HepG2 (cell line): Measurements from ENCODE around the gene CSNK1D. TPM values are rescaled to one million over a fixed set of nuclear protein-coding genes. Genes with fewer than 3 reads are reported as not detected.

Source experiments
- ATF7 ChIP-seq, 2 experiments: fragments of 450-650 bp in 1 of 2; sonication (generic) in 1 of 2; formaldehyde crosslinking in 1 of 2; IDR thresholded peaks; 2 replicates each; pipeline versions ENCODE4 v1.4.0 to v1.6.1; 2016 to 2020; ENCODE audit warnings: antibody characterized with exemption in 1 of 2, mild to moderate bottlenecking in 1 of 2, missing genetic modification reagents in 1 of 2
- CBX1 ChIP-seq: IDR thresholded peaks from one replicate; pipeline ENCODE4 v1.6.1; 2016; ENCODE audit warnings: antibody characterized with exemption, low read depth
- CEBPG ChIP-seq: IDR thresholded peaks from 2 replicates; pipeline ENCODE4 v1.6.1; 2016
- HDAC1 ChIP-seq: sonication (generic); formaldehyde crosslinking; IDR thresholded peaks from 2 replicates; pipeline ENCODE4 v1.5.1; 2020; ENCODE audit warnings: mild to moderate bottlenecking, missing genetic modification reagents
- HMG20B ChIP-seq: conservative IDR thresholded peaks from 2 replicates; pipeline ENCODE4 v1.6.1; 2016; ENCODE audit warnings: missing genetic modification reagents, missing compliant biosample characterization
- HOMEZ ChIP-seq: IDR thresholded peaks from 2 replicates; pipeline ENCODE4 v1.6.1; 2016; ENCODE audit warnings: low read depth
- MATR3 ChIP-seq: sonication (generic); formaldehyde crosslinking; IDR thresholded peaks from 2 replicates; pipeline ENCODE4 v1.4.0; 2020; ENCODE audit warnings: missing genetic modification reagents
- MYPOP ChIP-seq: sonication (generic); formaldehyde crosslinking; IDR thresholded peaks from 2 replicates; pipeline ENCODE4 v1.8.1; 2023; ENCODE audit warnings: mild to moderate bottlenecking, moderate library complexity, missing genetic modification reagents
- MZF1 ChIP-seq: sonication (generic); formaldehyde crosslinking; IDR thresholded peaks from 2 replicates; pipeline ENCODE4 v1.8.1; 2023; ENCODE audit warnings: mild to moderate bottlenecking, missing genetic modification reagents, borderline replicate concordance
- NFYC ChIP-seq: IDR thresholded peaks from 2 replicates; pipeline ENCODE4 v1.6.1; 2016; ENCODE audit warnings: missing genetic modification reagents, missing compliant biosample characterization
- NRL ChIP-seq: sonication (generic); formaldehyde crosslinking; IDR thresholded peaks from 2 replicates; pipeline ENCODE4 v1.5.0; 2020; ENCODE audit warnings: missing genetic modification reagents, mild to moderate bottlenecking, moderate library complexity, borderline replicate concordance
- PAF1 ChIP-seq: IDR thresholded peaks from 2 replicates; pipeline ENCODE4 v1.6.1; 2016; ENCODE audit warnings: missing genetic modification reagents, missing compliant biosample characterization
- SOX5 ChIP-seq: IDR thresholded peaks from 2 replicates; pipeline ENCODE4 v1.6.1; 2016; ENCODE audit warnings: borderline replicate concordance
- ZBTB8A ChIP-seq: sonication (generic); formaldehyde crosslinking; IDR thresholded peaks from 2 replicates; pipeline ENCODE4 v1.4.0; 2020; ENCODE audit warnings: mild to moderate bottlenecking, low read depth, missing genetic modification reagents, borderline replicate concordance
- ZNF256 ChIP-seq: sonication (generic); formaldehyde crosslinking; conservative IDR thresholded peaks from 2 replicates; pipeline ENCODE4 v1.4.0; 2020; ENCODE audit warnings: missing genetic modification reagents
- ZNF432 ChIP-seq: sonication (generic); formaldehyde crosslinking; IDR thresholded peaks from 2 replicates; pipeline ENCODE4 v1.5.0; 2020; ENCODE audit warnings: missing genetic modification reagents, mild to moderate bottlenecking, borderline replicate concordance
- ZNF724P ChIP-seq: sonication (generic); formaldehyde crosslinking; IDR thresholded peaks from 2 replicates; pipeline ENCODE4 v1.8.0; 2022; ENCODE audit warnings: missing genetic modification reagents, borderline replicate concordance
- ZNF776 ChIP-seq: sonication (generic); formaldehyde crosslinking; IDR thresholded peaks from 2 replicates; pipeline ENCODE4 v1.4.0; 2020; ENCODE audit warnings: mild to moderate bottlenecking, missing genetic modification reagents
- ZNF788 ChIP-seq: sonication (generic); formaldehyde crosslinking; IDR thresholded peaks from 2 replicates; pipeline ENCODE4 v1.5.0; 2020; ENCODE audit warnings: mild to moderate bottlenecking, missing genetic modification reagents, borderline replicate concordance
- ZNF841 ChIP-seq: sonication (generic); formaldehyde crosslinking; IDR thresholded peaks from 2 replicates; pipeline ENCODE4 v1.8.1; 2023; ENCODE audit warnings: missing genetic modification reagents, borderline replicate concordance
- polyA plus RNA-seq, 8 experiments: library from polyadenylated mRNA; depleted of rRNA in 3 of 8; stranded (reverse) in 7 of 8; unstranded in 1 of 8; fragments of >200 nt; fragmentation: Illumina TruSeq in 4 of 8; extraction: Trizol in 4 of 8; gene quantifications; 2 replicates each; pipeline versions ENCODE4 v1.2.1 to v1.2.3, GENCODE V29; 2011 to 2016; ENCODE audit warnings: low read depth in 4 of 8, missing spikeins in 1 of 8, mixed read lengths in 1 of 8; ENCODE audit not compliant: insufficient read depth in 1 of 8
- total RNA-seq, 5 experiments: library from RNA; depleted of rRNA; stranded (reverse); fragments of >200 nt; fragmentation: Illumina TruSeq; extraction: Trizol; gene quantifications; 2 replicates each; pipeline ENCODE4 v1.2.3, GENCODE V29; 2016; ENCODE audit warnings: low read depth in 1 of 5
- TF ChIP-seq, protein P1 (sequence below): sonication (generic); formaldehyde crosslinking; conservative IDR thresholded peaks from 2 replicates; pipeline ENCODE4 v1.5.0; 2020; ENCODE audit warnings: missing genetic modification reagents
- TF ChIP-seq, protein P2 (sequence below): sonication (generic); formaldehyde crosslinking; IDR thresholded peaks from 2 replicates; pipeline ENCODE4 v1.4.0; 2020; ENCODE audit warnings: missing genetic modification reagents
- TF ChIP-seq, protein P3 (sequence below): sonication (generic); formaldehyde crosslinking; IDR thresholded peaks from 2 replicates; pipeline ENCODE4 v1.4.0; 2020; ENCODE audit warnings: missing genetic modification reagents

The CSNK1D gene
- total and polyA plus RNA-seq, 2 of the 13 experiments (the other 11 are each of a cell fraction or from before 2014, with no cell fraction given): 31.5 to 128 TPM

- TF ChIP-seq HOMEZ (no peak), ZNF776 (CRISPR knock-in tag) (no peak), ZNF841 (no peak), NFYC (CRISPR knock-in tag) (no peak), MZF1 (CRISPR knock-in tag) (no peak; the same call in none of the 2 replicates), ZNF432 (CRISPR knock-in tag) (no peak; the same call in 1 of the 2 replicates), ZNF724P (CRISPR knock-in tag) (peak; percentile 84), ZNF788 (CRISPR knock-in tag) (peak; percentile 84; the same call in 1 of the 2 replicates), PAF1 (CRISPR knock-in tag) (no peak; the same call in 1 of the 2 replicates), MYPOP (CRISPR knock-in tag) (peak; percentile 26; the same call in 1 of the 2 replicates), HDAC1 (peak; percentile 6), NRL (CRISPR knock-in tag) (no peak; the same call in 1 of the 2 replicates), HMG20B (CRISPR knock-in tag) (no peak), SOX5 (CRISPR knock-in tag) (peak; percentile 11; the same call in 1 of the 2 replicates), CEBPG (CRISPR knock-in tag) (no peak), ZNF256 (CRISPR knock-in tag) (no peak), ATF7 (IDR thresholded peaks at IDR 0.05) (no peak), ATF7 (CRISPR knock-in tag; IDR thresholded peaks at IDR 0.05) (no peak), MATR3 (no peak), ZBTB8A (CRISPR knock-in tag) (no peak), CBX1 (peak; percentile 1)
- TF ChIP-seq, protein P1, sequence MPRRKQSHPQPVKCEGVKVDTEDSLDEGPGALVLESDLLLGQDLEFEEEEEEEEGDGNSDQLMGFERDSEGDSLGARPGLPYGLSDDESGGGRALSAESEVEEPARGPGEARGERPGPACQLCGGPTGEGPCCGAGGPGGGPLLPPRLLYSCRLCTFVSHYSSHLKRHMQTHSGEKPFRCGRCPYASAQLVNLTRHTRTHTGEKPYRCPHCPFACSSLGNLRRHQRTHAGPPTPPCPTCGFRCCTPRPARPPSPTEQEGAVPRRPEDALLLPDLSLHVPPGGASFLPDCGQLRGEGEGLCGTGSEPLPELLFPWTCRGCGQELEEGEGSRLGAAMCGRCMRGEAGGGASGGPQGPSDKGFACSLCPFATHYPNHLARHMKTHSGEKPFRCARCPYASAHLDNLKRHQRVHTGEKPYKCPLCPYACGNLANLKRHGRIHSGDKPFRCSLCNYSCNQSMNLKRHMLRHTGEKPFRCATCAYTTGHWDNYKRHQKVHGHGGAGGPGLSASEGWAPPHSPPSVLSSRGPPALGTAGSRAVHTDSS (CRISPR knock-in tag): no peak
- TF ChIP-seq, protein P2, sequence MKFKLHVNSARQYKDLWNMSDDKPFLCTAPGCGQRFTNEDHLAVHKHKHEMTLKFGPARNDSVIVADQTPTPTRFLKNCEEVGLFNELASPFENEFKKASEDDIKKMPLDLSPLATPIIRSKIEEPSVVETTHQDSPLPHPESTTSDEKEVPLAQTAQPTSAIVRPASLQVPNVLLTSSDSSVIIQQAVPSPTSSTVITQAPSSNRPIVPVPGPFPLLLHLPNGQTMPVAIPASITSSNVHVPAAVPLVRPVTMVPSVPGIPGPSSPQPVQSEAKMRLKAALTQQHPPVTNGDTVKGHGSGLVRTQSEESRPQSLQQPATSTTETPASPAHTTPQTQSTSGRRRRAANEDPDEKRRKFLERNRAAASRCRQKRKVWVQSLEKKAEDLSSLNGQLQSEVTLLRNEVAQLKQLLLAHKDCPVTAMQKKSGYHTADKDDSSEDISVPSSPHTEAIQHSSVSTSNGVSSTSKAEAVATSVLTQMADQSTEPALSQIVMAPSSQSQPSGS (CRISPR knock-in tag): no peak
- TF ChIP-seq, protein P3, sequence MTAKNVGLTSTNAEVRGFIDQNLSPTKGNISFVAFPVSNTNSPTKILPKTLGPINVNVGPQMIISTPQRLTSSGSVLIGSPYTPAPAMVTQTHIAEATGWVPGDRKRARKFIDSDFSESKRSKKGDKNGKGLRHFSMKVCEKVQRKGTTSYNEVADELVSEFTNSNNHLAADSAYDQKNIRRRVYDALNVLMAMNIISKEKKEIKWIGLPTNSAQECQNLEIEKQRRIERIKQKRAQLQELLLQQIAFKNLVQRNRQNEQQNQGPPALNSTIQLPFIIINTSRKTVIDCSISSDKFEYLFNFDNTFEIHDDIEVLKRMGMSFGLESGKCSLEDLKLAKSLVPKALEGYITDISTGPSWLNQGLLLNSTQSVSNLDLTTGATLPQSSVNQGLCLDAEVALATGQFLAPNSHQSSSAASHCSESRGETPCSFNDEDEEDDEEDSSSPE (CRISPR knock-in tag): peak; percentile 82
Measured at GRCh38 chr17:82229698-82230608, 43.5 kb downstream of the CSNK1D start (continued).
